HG03439 (cell line): ENCODE data around the gene CHST13.

Experiments used
- ATAC-seq: cut with Tn5 transposase; IDR thresholded peaks from one replicate; pipeline ENCODE4 v1.9.1; 2021; ENCODE audit warnings: mild to moderate bottlenecking, moderate library complexity; ENCODE audit not compliant: unreplicated experiment

Gene CHST13

GRCh38 chr3:126487151-126487771 is 36.7 kb upstream of the CHST13 start:
- ATAC-seq = no peak

- no peak for ATAC-seq
These were observed 35.8 kb upstream of the CHST13 start for GRCh38 chr3:126488185-126488584.

GRCh38 chr3:126488886-126489569 is 34.9 kb upstream of the CHST13 start:
- no peak for ATAC-seq

GRCh38 chr3:126490619-126491018 is 33.3 kb upstream of the CHST13 start:
- ATAC-seq = no peak

GRCh38 chr3:126491221-126492013 is 32.5 kb upstream of the CHST13 start:
- no peak for ATAC-seq

GRCh38 chr3:126493051-126493450 is 30.9 kb upstream of the CHST13 start:
- ATAC-seq = no peak

GRCh38 chr3:126493739-126494138 is 30.2 kb upstream of the CHST13 start:
- ATAC-seq = no peak

- no peak for ATAC-seq
These were observed 29.6 kb upstream of the CHST13 start for GRCh38 chr3:126494204-126494969.

- no peak for ATAC-seq
These were observed 29.1 kb upstream of the CHST13 start for GRCh38 chr3:126494970-126495230.

GRCh38 chr3:126495786-126496185 is 28.2 kb upstream of the CHST13 start:
- no peak for ATAC-seq

- ATAC-seq = no peak
These were observed 26.8 kb upstream of the CHST13 start for GRCh38 chr3:126496894-126497850.

GRCh38 chr3:126497956-126498355 is 26.0 kb upstream of the CHST13 start:
- no peak for ATAC-seq

GRCh38 chr3:126498461-126498860 is 25.5 kb upstream of the CHST13 start:
- no peak for ATAC-seq

GRCh38 chr3:126498929-126499328 is 25.0 kb upstream of the CHST13 start:
- ATAC-seq = no peak

- no peak for ATAC-seq
These were observed 24.6 kb upstream of the CHST13 start for GRCh38 chr3:126499401-126499800.

GRCh38 chr3:126500016-126500415 is 23.9 kb upstream of the CHST13 start:
- ATAC-seq = no peak

GRCh38 chr3:126501054-126501453 is 22.9 kb upstream of the CHST13 start:
- ATAC-seq = no peak

GRCh38 chr3:126501736-126502135 is 22.2 kb upstream of the CHST13 start:
- ATAC-seq = no peak

- ATAC-seq = no peak
These were observed 21.3 kb upstream of the CHST13 start for GRCh38 chr3:126502656-126503055.

- no peak for ATAC-seq
These were observed 20.3 kb upstream of the CHST13 start for GRCh38 chr3:126503701-126504100.
